T-helper 17 cell (primary cell): ENCODE results near the gene SCARB2. TPM values are rescaled to one million over a fixed set of nuclear protein-coding genes. Genes with fewer than 3 reads are reported as not detected.

Experiments
- ATAC-seq: fragments of 150-1000 bp; cut with Tn5 transposase; 2 replicates; pipeline ENCODE4 v1.10.0; 2021; ENCODE audit warnings: mild to moderate bottlenecking, moderate library complexity
- DNase-seq, 3 donors: peaks; one replicate each; pipeline versions ENCODE4 v3.0.0 to v3.0.0-alpha.2; 2020 to 2021
- H3K9me3 ChIP-seq: one replicate; pipeline ENCODE4 v1.7.0; 2013; ENCODE audit warnings: low read length, mild to moderate bottlenecking; ENCODE audit not compliant: control insufficient read depth, poor library complexity, severe bottlenecking
- H3K27ac Mint-ChIP-seq: one replicate; pipeline ENCODE4 v1.8.0; 2022; ENCODE audit warnings: mild to moderate bottlenecking, moderate library complexity, mixed read lengths
- H3K27me3 Mint-ChIP-seq: one replicate; pipeline ENCODE4 v1.8.0; 2022; ENCODE audit warnings: mixed read lengths
- H3K36me3 Mint-ChIP-seq: one replicate; pipeline ENCODE4 v1.8.0; 2022; ENCODE audit warnings: low read depth, mixed read lengths
- H3K4me1 Mint-ChIP-seq: one replicate; pipeline ENCODE4 v1.8.0; 2022; ENCODE audit warnings: mild to moderate bottlenecking, mixed read lengths
- H3K4me3 Mint-ChIP-seq: one replicate; pipeline ENCODE4 v1.8.0; 2022; ENCODE audit warnings: mild to moderate bottlenecking, moderate library complexity, mixed read lengths
- total RNA-seq, 4 donors: library from RNA in 2 of 4; stranded (reverse) in 2 of 4; gene quantifications; one replicate each; pipeline ENCODE4 v1.2.3 and lab custom pipeline; 2022 to 2026

Gene SCARB2
- total RNA-seq, 2 donors from 2014 or later: 27.5 to 28.6 TPM

- no peak for ATAC-seq
Observed at GRCh38 chr4:76238701-76239100, 25.1 kb upstream of the SCARB2 start.

GRCh38 chr4:76238236-76238635, 24.6 kb upstream of the SCARB2 start:
- Mint-ChIP-seq H3K4me3 (no peak overlapping the region), H3K27me3 (peaks cover 5% of the 10 kb centered on the region), H3K4me1 (no peaks in the 10 kb centered on the region), H3K36me3 (peaks cover 3% of the 10 kb centered on the region), H3K27ac (no peak overlapping the region)
- DNase-seq: no peak
- ATAC-seq: no peak
- H3K9me3 ChIP-seq: no peaks in the 10 kb centered on the region

More at GRCh38 chr4:76238701-76239100, 25.1 kb upstream of the SCARB2 start:
- Mint-ChIP-seq H3K36me3 (peaks cover 3% of the 10 kb centered on the region), H3K4me1 (no peaks in the 10 kb centered on the region), H3K27me3 (peaks cover under 1% of the 10 kb centered on the region), H3K27ac (no peak overlapping the region), H3K4me3 (no peak overlapping the region)
- H3K9me3 ChIP-seq: no peaks in the 10 kb centered on the region
- DNase-seq: no peak

DNA sequence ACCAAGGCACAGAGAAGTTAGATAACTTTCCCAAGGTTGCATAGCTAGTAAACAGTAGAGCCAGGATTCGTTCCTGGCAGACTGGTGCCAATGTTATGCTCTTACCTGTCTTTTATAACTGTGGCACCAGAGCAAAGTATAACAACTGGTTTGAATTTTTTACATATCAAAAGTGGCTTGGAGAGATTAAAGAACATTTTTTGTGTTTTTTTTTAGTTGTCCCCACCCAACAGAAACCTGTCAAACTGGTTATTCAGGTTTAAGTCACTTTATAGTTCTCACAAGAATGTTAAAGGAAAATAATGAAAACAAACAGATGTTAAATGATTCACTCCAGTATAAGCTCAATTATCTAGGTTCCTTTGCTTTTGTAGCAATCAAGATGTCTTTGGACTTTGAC, 22.3 kb upstream of the SCARB2 start:
- Mint-ChIP-seq H3K4me3 (no peak overlapping the region), H3K36me3 (peaks cover 3% of the 10 kb centered on the region), H3K4me1 (no peaks in the 10 kb centered on the region), H3K27ac (no peak overlapping the region), H3K27me3 (peaks cover 12% of the 10 kb centered on the region)
- no peaks in the 10 kb centered on the region for H3K9me3 ChIP-seq
- no peak for DNase-seq
- ATAC-seq: no peak

- Mint-ChIP-seq H3K27ac (no peak overlapping the region), H3K36me3 (no peaks in the 10 kb centered on the region), H3K4me1 (no peaks in the 10 kb centered on the region), H3K27me3 (peaks cover 12% of the 10 kb centered on the region), H3K4me3 (no peak overlapping the region)
- DNase-seq (no peak), ATAC-seq (no peak)
- no peaks in the 10 kb centered on the region for H3K9me3 ChIP-seq
Observed at GRCh38 chr4:76235407-76235806, 21.8 kb upstream of the SCARB2 start.

GRCh38 chr4:76234679-76235044, 21.0 kb upstream of the SCARB2 start:
- ATAC-seq (no peak), DNase-seq (no peak)
- Mint-ChIP-seq H3K4me1 (no peaks in the 10 kb centered on the region), H3K36me3 (no peaks in the 10 kb centered on the region), H3K4me3 (no peak overlapping the region), H3K27me3 (peaks cover 12% of the 10 kb centered on the region), H3K27ac (no peak overlapping the region)
- peaks cover 1% of the 10 kb centered on the region for H3K9me3 ChIP-seq

DNA sequence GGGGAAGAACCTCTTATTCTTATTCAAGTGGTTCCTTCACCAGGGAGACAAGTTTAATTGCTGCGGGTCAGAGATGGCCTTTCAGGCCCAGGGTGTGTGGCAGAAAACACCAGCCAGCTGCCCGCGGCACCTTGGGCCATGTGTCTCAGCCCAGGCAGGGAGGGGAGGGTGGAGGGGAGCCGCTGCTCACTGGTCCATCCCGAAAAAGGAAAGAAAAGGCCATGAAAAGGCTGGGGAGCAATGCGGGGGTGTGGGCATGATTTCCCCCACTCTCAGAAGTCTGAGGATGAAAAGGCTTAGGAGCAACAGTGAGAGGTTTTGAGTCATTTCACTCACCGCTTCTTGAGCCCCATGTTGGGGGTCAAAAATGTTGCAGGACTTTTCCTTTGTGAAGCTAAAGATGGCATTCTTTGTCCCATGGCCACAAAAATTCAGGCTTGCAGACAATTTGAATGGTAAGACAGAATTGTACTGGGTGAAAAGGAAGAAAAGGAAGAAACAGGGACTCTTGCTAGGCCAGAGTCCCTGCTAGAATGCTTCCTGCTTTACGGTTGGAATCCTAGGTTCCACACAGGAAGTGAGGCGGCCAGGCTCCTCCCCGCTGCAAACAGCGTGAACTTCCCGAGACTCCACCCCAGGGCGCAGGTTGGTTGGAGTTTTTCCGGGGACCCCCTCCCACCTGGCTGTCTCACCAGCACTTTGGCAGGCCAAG, 20.5 kb upstream of the SCARB2 start:
- H3K9me3 ChIP-seq: peaks cover 6% of the 10 kb centered on the region
- H3K4me3 Mint-ChIP-seq: no peak overlapping the region
- no peak overlapping the region for H3K27ac Mint-ChIP-seq
- DNase-seq (no peak), ATAC-seq (no peak)
- H3K27me3 Mint-ChIP-seq: peaks cover 12% of the 10 kb centered on the region
- no peaks in the 10 kb centered on the region for H3K36me3 Mint-ChIP-seq
- no peaks in the 10 kb centered on the region for H3K4me1 Mint-ChIP-seq

GRCh38 chr4:76233529-76233928, 19.9 kb upstream of the SCARB2 start:
- Mint-ChIP-seq H3K4me1 (no peaks in the 10 kb centered on the region), H3K36me3 (no peaks in the 10 kb centered on the region), H3K27ac (no peak overlapping the region), H3K4me3 (no peak overlapping the region), H3K27me3 (peaks cover 12% of the 10 kb centered on the region)
- peaks cover 6% of the 10 kb centered on the region for H3K9me3 ChIP-seq
- DNase-seq: no peak
- no peak for ATAC-seq

DNA sequence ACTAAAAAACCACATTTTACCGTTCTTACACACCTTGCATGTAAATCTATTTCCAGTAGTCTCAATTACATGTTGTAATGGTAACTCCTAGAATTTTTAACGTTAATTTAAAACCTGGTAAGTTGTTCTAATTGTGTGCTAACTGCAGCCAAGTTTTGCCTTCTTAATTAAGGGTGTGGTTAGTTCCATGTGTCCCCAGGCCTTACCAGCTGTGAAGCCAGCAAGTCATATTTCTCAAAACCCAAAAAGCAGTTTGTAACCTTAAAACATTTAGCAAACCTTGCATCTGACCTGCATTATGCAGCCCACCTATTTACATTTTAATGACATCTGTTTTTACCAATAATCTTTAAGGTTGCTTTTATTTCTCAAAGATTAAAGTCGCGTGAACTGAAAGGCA, 19.5 kb upstream of the SCARB2 start:
- ATAC-seq (no peak), DNase-seq (no peak)
- no peak overlapping the region for H3K4me3 Mint-ChIP-seq
- peaks cover 6% of the 10 kb centered on the region for H3K9me3 ChIP-seq
- no peaks in the 10 kb centered on the region for H3K36me3 Mint-ChIP-seq
- no peaks in the 10 kb centered on the region for H3K4me1 Mint-ChIP-seq
- peaks cover 12% of the 10 kb centered on the region for H3K27me3 Mint-ChIP-seq
- H3K27ac Mint-ChIP-seq: no peak overlapping the region

DNA sequence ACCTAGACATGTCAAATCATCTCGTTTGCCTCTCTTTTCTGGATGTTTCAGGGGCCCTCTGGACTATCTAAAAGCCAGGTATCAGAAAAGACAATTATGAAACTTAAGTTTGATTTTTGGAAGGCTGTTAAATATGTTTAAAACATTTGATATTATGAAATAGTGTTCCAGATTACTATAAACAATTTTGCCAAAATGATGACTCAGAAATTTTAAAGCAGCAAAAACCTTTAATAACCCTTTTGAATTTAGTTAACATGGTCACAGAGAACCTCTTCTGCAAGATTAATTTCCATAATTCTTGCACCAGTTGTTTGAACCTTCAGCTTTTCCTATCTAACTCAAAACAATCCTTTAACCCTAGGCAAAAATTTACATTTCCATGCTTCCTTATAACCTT, 19.1 kb upstream of the SCARB2 start:
- H3K9me3 ChIP-seq: peaks cover 6% of the 10 kb centered on the region
- ATAC-seq (no peak), DNase-seq (no peak)
- Mint-ChIP-seq H3K36me3 (no peaks in the 10 kb centered on the region), H3K27me3 (peaks cover 12% of the 10 kb centered on the region), H3K27ac (no peak overlapping the region), H3K4me3 (no peak overlapping the region), H3K4me1 (no peaks in the 10 kb centered on the region)

DNA sequence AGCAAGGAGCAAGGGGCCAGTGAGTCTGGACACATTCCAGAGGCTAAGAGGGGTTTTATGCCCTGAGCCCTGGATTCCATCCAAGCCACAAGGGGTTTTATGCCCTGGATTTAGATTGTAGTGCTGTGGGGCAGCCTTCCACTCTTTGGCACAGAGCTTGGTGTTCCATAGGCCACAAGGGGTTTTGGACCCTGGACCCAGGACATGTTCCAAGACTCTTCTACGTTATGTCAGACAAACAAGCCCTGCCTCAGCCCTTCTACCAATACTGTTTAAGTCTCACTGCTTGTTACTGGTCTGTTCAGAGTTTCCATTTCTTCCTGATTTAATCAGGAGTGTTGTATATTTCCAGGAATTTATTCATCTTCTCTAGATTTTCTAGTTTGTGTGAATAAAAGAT, 12.8 kb upstream of the SCARB2 start:
- Mint-ChIP-seq H3K27me3 (peaks cover 6% of the 10 kb centered on the region), H3K36me3 (peaks cover 3% of the 10 kb centered on the region), H3K27ac (no peak overlapping the region), H3K4me1 (peaks cover 3% of the 10 kb centered on the region), H3K4me3 (no peak overlapping the region)
- peaks cover 6% of the 10 kb centered on the region for H3K9me3 ChIP-seq
- DNase-seq (no peak), ATAC-seq (no peak)

DNA sequence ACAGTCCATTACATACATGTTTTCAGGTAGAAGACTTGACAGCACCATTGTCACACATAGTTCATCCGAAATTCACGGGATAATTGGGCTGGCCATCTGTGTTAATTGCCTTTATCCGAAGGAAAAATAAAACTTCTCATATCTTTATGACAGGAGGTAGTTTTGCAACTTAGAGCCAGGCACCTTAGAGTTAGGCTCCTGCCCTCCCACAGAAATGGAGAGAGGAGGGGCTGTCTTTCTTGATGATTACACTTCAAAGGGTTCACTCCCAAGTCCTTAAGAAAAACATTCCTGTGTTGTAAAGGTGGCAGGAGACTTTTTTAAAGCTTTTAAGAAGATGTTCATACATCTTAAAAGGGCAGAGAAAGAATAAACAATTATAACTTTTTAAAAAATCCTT, 10.5 kb upstream of the SCARB2 start:
- DNase-seq (no peak), ATAC-seq (no peak)
- Mint-ChIP-seq H3K27me3 (peaks cover 6% of the 10 kb centered on the region), H3K4me3 (no peak overlapping the region), H3K4me1 (peaks cover 3% of the 10 kb centered on the region), H3K36me3 (peaks cover 3% of the 10 kb centered on the region), H3K27ac (no peak overlapping the region)
- no peaks in the 10 kb centered on the region for H3K9me3 ChIP-seq

DNA sequence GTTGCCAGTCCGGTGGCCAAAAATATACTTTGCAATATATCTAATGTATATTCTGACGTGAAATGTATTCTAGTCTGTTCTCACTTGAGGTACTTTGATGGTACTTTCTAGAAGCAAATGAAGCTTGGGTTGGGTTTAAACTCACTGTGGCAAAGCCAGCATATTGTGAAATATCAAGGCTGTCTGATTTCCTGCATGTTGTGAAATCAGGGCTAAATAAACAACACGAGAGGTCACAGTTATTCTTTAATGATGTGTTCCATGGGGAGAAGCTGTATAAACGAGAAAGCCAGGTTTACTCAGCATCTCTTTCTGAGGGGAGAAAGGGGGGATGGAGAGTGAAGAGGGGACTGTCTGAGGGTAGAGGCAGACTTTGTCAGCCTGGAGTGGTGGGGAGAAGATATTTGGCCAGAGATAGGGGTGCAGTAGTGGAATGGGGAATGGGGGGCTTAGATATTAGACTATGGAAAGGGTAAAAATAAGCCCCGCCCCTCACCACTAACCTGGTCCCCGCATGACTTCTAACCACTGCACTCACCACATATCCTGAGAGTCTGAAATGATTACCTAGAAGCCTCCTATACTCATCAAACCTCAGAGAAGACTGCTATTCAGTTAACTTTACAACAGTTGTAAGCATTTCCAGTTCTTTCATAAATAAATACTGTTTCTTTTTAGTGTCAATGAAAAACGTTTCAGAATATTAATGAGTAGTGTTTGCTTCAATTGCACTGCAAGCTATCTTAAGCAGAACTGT, 5.9 kb upstream of the SCARB2 start:
- Mint-ChIP-seq H3K27ac (no peak overlapping the region), H3K27me3 (no peaks in the 10 kb centered on the region), H3K4me3 (no peak overlapping the region), H3K4me1 (peaks cover 12% of the 10 kb centered on the region), H3K36me3 (no peaks in the 10 kb centered on the region)
- no peak for DNase-seq
- no peaks in the 10 kb centered on the region for H3K9me3 ChIP-seq
- ATAC-seq: no peak

- no peaks in the 10 kb centered on the region for H3K27me3 Mint-ChIP-seq
- H3K27ac Mint-ChIP-seq: no peak overlapping the region
- no peaks in the 10 kb centered on the region for H3K9me3 ChIP-seq
- no peak overlapping the region for H3K4me3 Mint-ChIP-seq
- H3K4me1 Mint-ChIP-seq: peaks cover 23% of the 10 kb centered on the region
- ATAC-seq (no peak), DNase-seq (no peak)
- no peaks in the 10 kb centered on the region for H3K36me3 Mint-ChIP-seq
Observed at GRCh38 chr4:76216975-76217814, 3.6 kb upstream of the SCARB2 start.
